Thoracic aorta (tissue), 2 donors: ENCODE measurements around the gene ITGB1BP2. TPM values are rescaled to one million over a fixed set of nuclear protein-coding genes. Genes with fewer than 3 reads are reported as not detected.
"Not testable (repeated sequence)": the region's sequence is repeated elsewhere in the genome, so short reads cannot be mapped to it uniquely, and the experiment has no call there.

Source experiments
- ATAC-seq: fragments of 150-250 bp; one replicate; pipeline ENCODE4 v1.8.0; 2017; ENCODE audit warnings: low read depth; ENCODE audit not compliant: insufficient number of reproducible peaks, low FRiP score
- DNase-seq: peaks from one replicate; pipeline ENCODE4 v3.0.0-alpha.2; 2020; ENCODE audit warnings: low spot score
- H3K27ac ChIP-seq, 2 donors: fragments of 200-600 bp; sonication (generic); 1 replicate in 1 of 2; 2 replicates in 1 of 2; pipeline ENCODE4 v1.5.1; 2016; ENCODE audit warnings: mild to moderate bottlenecking in 2 of 2, moderate library complexity in 2 of 2
- H3K27me3 ChIP-seq: fragments of 200-600 bp; sonication (generic); replicated peaks from 2 replicates; pipeline ENCODE4 v1.6.0; 2016; ENCODE audit warnings: mild to moderate bottlenecking; ENCODE audit not compliant: insufficient read depth
- H3K36me3 ChIP-seq: fragments of 200-600 bp; sonication (generic); one replicate; pipeline ENCODE4 v1.5.1; 2016
- H3K4me1 ChIP-seq, 2 donors: fragments of 200-600 bp; sonication (generic); 1 replicate in 1 of 2; 2 replicates in 1 of 2; pipeline versions ENCODE4 v1.5.1 to v1.6.0; 2016; ENCODE audit warnings: low read depth in 2 of 2, mild to moderate bottlenecking in 1 of 2; ENCODE audit not compliant: control insufficient read depth in 1 of 2
- H3K4me3 ChIP-seq: fragments of 200-600 bp; sonication (generic); 2 replicates; pipeline ENCODE4 v1.5.1; 2016; ENCODE audit warnings: mild to moderate bottlenecking
- H3K9me3 ChIP-seq: fragments of 200-600 bp; sonication (generic); 2 replicates; pipeline ENCODE4 v1.5.1; 2016
- CTCF ChIP-seq: fragments of 200-600 bp; sonication (generic); IDR thresholded peaks from one replicate; pipeline ENCODE4 v1.5.1; 2019; ENCODE audit warnings: antibody characterized with exemption
- total RNA-seq, 2 donors: library from RNA; depleted of rRNA; stranded (reverse); fragments of >200 nt; gene quantifications; one replicate each; pipeline versions ENCODE4 v1.1.0 to v1.2.3, GENCODE V29; 2016

Gene ITGB1BP2
- total RNA-seq, 2 donors from 2014 or later = 18.5 to 52.6 TPM

GRCh38 chrX:71292669-71293365 lies 8.7 kb upstream of the ITGB1BP2 start:
- H3K9me3 ChIP-seq = no peaks in the 10 kb centered on the region
- H3K4me1 ChIP-seq = peaks cover 0 to 9% of the 10 kb centered on the region in 2 donors
- H3K36me3 ChIP-seq = peaks cover 46% of the 10 kb centered on the region
- TF ChIP-seq CTCF = no peak
- H3K27me3 ChIP-seq = no peaks in the 10 kb centered on the region
- DNase-seq = no peak
- H3K4me3 ChIP-seq = no peak overlapping the region
- ATAC-seq = no peak
- no peak overlapping the region for H3K27ac ChIP-seq

- no peaks in the 10 kb centered on the region for H3K4me1 ChIP-seq
- H3K27ac ChIP-seq = no peak overlapping the region
- DNase-seq (no peak), ATAC-seq (no peak)
- peaks cover 52% of the 10 kb centered on the region for H3K36me3 ChIP-seq
- no peak for TF ChIP-seq CTCF
- H3K4me3 ChIP-seq = no peak overlapping the region
- no peaks in the 10 kb centered on the region for H3K27me3 ChIP-seq
- H3K9me3 ChIP-seq = no peaks in the 10 kb centered on the region
Measured at GRCh38 chrX:71296806-71297205, 4.7 kb upstream of the ITGB1BP2 start.

- no peak for ATAC-seq
Measured at GRCh38 chrX:71298119-71298518, 3.4 kb upstream of the ITGB1BP2 start.

GRCh38 chrX:71300064-71300463 lies 1.5 kb upstream of the ITGB1BP2 start:
- H3K4me1 ChIP-seq = peaks cover 4 to 12% of the 10 kb centered on the region in 2 donors
- not testable (repeated sequence) for H3K4me3 ChIP-seq, DNase-seq, H3K27ac ChIP-seq, ATAC-seq, H3K27me3 ChIP-seq, H3K9me3 ChIP-seq
- peaks cover 28% of the 10 kb centered on the region for H3K36me3 ChIP-seq

More at GRCh38 chrX:71298119-71298518, 3.4 kb upstream of the ITGB1BP2 start:
- Histone ChIP-seq H3K9me3 (no peaks in the 10 kb centered on the region), H3K27me3 (no peaks in the 10 kb centered on the region), H3K4me1 (peaks cover 2 to 6% of the 10 kb centered on the region in 2 donors), H3K4me3 (no peak overlapping the region), H3K36me3 (peaks cover 44% of the 10 kb centered on the region), H3K27ac (no peak overlapping the region)
- no peak for DNase-seq
- no peak for TF ChIP-seq CTCF

GRCh38 chrX:71300495-71300894 lies 1.1 kb upstream of the ITGB1BP2 start:
- not testable (repeated sequence) for H3K4me3 ChIP-seq, ATAC-seq, DNase-seq, H3K9me3 ChIP-seq, H3K27me3 ChIP-seq
- H3K27ac ChIP-seq = peak overlapping the region in 1 of 2 donors; percentile 72
- H3K36me3 ChIP-seq = peaks cover 24% of the 10 kb centered on the region
- peaks cover 4 to 12% of the 10 kb centered on the region in 2 donors for H3K4me1 ChIP-seq

- H3K4me1 ChIP-seq = peaks cover 4 to 12% of the 10 kb centered on the region in 2 donors
- TF ChIP-seq CTCF = no peak
- peaks cover 7% of the 10 kb centered on the region for H3K36me3 ChIP-seq
- H3K4me3 ChIP-seq = peak overlapping the region; percentile 63
- H3K27me3 ChIP-seq = no peaks in the 10 kb centered on the region
- DNase-seq (no peak), ATAC-seq (peak; percentile 52)
- H3K27ac ChIP-seq = peak overlapping the region; percentile 72 to 74
- H3K9me3 ChIP-seq = no peaks in the 10 kb centered on the region
Measured at GRCh38 chrX:71302461-71303213, 1.1 kb downstream of the ITGB1BP2 start.
